GM10248 (cell line): Measurements from ENCODE around the gene TMEM79.

Source experiments
- CTCF ChIA-PET: fragments of 300-600 bp; sonication (Branson Sonifier 250); formaldehyde crosslinking; extraction: SDS; loops from one replicate; lab custom pipeline; 2021; ENCODE audit warnings: antibody characterized with exemption; lab: Yijun Ruan, JAX
- POLR2A ChIA-PET: fragments of 350-650 bp; sonication (Branson Sonifier 250); formaldehyde crosslinking; extraction: SDS; loops from one replicate; lab custom pipeline; 2020; ENCODE audit warnings: antibody characterized with exemption; lab: Yijun Ruan, JAX
- DNase-seq: peaks from one replicate; pipeline ENCODE4 v3.0.0; 2012; ENCODE audit errors: extremely low spot score
- TF ChIP-seq, protein P1 (sequence below): IDR thresholded peaks from 2 replicates; pipeline ENCODE4 v1.5.1; 2012; ENCODE audit warnings: mild to moderate bottlenecking, low read depth; ENCODE audit errors: extremely low read depth, missing control alignments, control extremely low read depth

Gene TMEM79

DNA sequence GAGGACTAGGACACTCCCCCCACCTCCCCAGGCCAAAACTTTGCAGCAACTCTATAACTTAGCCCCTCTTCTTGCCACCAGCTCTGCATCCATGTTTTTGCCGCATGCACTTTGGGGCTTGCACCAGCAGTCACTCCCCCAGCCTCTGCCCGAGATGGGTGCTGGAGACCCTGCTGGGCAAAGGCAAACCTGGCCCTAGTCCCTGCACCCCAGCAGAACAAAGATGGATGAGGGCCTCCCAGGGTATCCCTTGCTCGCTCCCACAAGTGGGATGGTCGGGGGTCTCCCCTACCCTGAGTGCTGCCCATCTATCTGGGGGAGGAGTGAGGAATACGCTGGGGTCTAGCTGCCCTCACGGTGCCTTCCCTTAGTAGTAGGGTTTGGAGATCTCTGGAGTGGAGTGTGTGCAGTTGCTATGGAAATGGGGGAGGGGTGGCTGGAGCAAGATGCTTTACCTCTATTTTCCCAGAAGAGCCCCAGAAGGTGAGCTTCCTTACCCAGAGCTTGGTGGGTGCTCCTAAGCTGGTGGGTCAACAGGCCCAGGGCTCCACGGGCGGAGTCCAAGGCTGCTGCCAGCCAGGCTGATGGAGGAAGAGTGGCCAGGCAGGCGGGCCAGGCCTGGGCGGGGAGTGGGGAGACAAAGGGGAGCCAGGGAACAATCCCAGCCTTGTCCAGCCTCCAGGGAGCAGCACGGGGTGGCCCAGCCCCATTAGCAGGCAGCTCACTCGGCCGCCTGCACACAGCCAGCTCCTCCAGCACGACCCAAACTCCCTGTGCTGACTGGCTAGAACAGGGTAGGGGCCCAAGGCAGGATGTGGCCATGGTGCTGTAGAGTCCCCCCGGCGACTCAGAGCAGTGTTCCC, 36.4 kb upstream of the TMEM79 start, which contains the start of gene PAQR6:
TSS of gene PAQR6 (minus strand) at position 597 of the 863 bp plus-strand sequence. CDS start 1,325 bp downstream, outside the sequence.
- no peak for DNase-seq
- ChIA-PET POLR2A (interaction anchor here (0.7 kb wide), 1 partner anchor 10 kb away, joined by 3 read pairs; no protein-coding TSS in a partner anchor), CTCF (interaction anchor here (0.7 to 4.8 kb wide), 2 partner anchors 22 to 30 kb away, joined by 3 to 34 read pairs; no protein-coding TSS in a partner anchor)
- TF ChIP-seq, protein P1, sequence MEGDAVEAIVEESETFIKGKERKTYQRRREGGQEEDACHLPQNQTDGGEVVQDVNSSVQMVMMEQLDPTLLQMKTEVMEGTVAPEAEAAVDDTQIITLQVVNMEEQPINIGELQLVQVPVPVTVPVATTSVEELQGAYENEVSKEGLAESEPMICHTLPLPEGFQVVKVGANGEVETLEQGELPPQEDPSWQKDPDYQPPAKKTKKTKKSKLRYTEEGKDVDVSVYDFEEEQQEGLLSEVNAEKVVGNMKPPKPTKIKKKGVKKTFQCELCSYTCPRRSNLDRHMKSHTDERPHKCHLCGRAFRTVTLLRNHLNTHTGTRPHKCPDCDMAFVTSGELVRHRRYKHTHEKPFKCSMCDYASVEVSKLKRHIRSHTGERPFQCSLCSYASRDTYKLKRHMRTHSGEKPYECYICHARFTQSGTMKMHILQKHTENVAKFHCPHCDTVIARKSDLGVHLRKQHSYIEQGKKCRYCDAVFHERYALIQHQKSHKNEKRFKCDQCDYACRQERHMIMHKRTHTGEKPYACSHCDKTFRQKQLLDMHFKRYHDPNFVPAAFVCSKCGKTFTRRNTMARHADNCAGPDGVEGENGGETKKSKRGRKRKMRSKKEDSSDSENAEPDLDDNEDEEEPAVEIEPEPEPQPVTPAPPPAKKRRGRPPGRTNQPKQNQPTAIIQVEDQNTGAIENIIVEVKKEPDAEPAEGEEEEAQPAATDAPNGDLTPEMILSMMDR = no peak

DNA sequence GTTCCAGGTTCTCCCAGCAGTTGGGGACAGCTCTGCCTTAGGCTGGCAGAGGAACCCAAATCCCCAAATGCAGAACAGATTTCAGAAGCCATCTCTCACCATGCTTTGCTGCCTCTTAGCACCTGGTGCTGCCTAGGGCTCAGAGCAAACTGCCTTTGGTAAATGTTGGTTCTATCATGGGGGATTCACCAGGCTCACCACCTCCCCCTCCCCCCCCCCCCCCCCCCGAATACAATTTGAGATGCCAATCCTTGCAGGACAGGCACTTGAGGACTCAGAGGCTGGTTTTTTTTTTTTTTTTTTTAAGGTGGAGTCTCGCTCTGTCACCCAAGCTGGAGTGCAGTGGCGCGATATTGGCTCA, 35.8 kb upstream of the TMEM79 start:
- ChIA-PET CTCF (interaction anchor here (0.7 to 4.8 kb wide), 2 partner anchors 23 to 29 kb away, joined by 3 to 34 read pairs; no protein-coding TSS in a partner anchor), POLR2A (no interaction called here)
- no peak for DNase-seq
- TF ChIP-seq, protein P1 = no peak

DNA sequence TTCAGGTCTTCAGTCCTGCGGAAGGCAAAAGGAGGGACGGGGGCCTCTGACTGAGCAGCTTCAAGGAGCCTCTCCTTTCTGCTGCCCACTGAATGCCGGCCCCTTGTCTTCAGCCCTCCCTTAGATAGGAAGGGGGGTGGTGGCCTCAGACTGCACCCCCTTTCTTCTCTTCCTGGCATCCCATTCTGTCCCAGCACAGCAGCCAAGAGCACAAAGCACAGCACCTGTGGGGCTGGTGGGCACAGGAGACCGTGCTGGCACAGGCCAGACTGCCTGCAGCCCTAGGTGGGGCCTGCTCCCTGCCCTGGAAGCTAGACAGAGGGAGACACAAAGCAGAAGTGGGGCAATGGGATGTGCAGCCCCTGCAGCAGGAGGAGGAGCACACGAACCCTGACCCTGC, 34.5 kb upstream of the TMEM79 start:
- TF ChIP-seq, protein P1 = no peak
- ChIA-PET POLR2A (no interaction called here), CTCF (interaction anchor here (2.3 kb wide), 1 partner anchor 10 kb away, joined by 6 read pairs; no protein-coding TSS in a partner anchor)
- no peak for DNase-seq

DNA sequence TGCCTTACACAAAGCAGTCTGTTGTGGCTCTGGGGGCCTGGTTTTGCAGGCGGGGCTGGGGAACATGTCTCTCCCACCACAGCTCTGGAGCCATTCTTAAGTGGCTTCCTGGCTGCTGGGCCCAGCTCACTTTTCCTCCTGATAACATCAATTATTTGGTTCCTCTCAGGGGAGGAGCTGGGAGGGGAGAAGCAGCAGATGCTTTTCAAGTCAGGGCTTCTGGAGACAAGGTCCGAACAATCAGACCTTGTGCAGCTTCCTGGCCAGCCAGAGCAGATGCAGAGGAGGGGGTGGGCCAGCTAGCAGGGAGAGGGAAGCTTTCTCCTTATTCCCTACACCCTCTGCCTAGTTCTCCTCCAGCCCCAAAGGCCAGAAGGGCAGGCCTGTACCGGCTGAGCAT, 32.6 kb upstream of the TMEM79 start:
- TF ChIP-seq, protein P1 = no peak
- ChIA-PET CTCF (interaction anchor here (0.8 to 2.3 kb wide), 9 partner anchors 8 to 185 kb away, joined by 3 to 8 read pairs (median 4); partner anchors contain the start of genes BGLAP, PMF1 and SLC25A44), POLR2A (interaction anchor here (0.6 kb wide), 2 partner anchors 21 to 26 kb away, joined by 10 to 14 read pairs; no protein-coding TSS in a partner anchor)
- DNase-seq = no peak

DNA sequence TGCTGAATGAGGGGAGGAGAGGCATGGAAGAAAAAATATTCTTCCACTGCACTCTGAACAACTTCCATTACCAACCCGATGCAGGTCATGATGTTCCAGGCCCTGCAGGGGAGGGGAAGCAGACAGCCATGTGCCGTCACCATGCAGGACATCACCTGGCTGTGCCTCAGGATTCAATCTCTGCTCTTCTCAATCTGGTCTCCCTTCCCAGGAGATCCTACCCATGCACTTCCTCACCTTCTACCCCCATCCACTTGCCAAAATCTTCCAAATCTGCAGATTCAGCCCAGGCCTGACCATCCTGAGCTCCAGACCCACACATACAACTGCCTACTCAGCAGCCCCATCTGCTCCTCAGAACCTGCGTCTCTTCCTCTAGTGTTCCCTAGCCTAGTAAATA, 30.5 kb upstream of the TMEM79 start:
- DNase-seq = no peak
- POLR2A ChIA-PET = no interaction called here
- TF ChIP-seq, protein P1 = no peak
- CTCF ChIA-PET = no interaction called here

DNA sequence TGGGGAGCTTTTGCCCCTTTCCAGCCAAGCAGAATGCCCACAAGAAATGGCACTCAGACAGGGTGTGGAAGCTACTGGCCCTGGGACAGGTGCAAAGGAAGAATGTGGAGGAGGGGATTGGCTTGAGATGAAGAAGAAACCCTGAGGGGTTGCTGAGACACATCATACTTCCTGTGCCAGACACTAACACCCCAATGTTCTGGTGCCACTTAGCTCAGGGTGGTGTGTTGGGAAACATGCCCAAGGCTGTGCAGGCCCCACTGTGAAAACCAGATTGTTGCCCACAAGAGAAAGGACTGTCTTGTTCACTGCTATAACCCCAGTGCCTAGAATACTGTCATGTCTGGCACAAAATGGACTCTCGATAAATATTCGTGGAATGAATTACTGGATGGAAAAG, 26.4 kb upstream of the TMEM79 start:
- ChIA-PET POLR2A (no interaction called here), CTCF (interaction anchor here (0.8 to 1.0 kb wide), 2 partner anchors 12 to 97 kb away, joined by 3 read pairs; no protein-coding TSS in a partner anchor)
- TF ChIP-seq, protein P1 = no peak
- no peak for DNase-seq
